Neural cell (in vitro differentiated cells): ENCODE data around the gene ADORA2A.

ENCODE experiments used
- CTCF ChIP-seq: fragments of 450-650 bp; IDR thresholded peaks from 2 replicates; pipeline ENCODE4 v1.5.1; 2014; ENCODE audit warnings: antibody characterized with exemption, mild to moderate bottlenecking, moderate library complexity; ENCODE audit not compliant: poor library complexity, severe bottlenecking
- REST ChIP-seq: IDR thresholded peaks from 2 replicates; pipeline ENCODE4 v1.6.1; 2012; ENCODE audit warnings: borderline replicate concordance

- no peak for TF ChIP-seq REST
- no peak for TF ChIP-seq CTCF
Measured at GRCh38 chr22:24442352-24442744, 14.9 kb downstream of the ADORA2A start.
